Measurements from ENCODE around the gene F7.

- TF ChIP-seq CTCF (conservative IDR thresholded peaks at IDR 0.05 in 1 of 2, IDR thresholded peaks at IDR 0.05 in 1 of 2; ENCODE audit: low read depth in 1 of 2, low read length in 2 of 2) (no peak), EZH2 (IDR thresholded peaks at IDR 0.05; ENCODE audit: low read length, missing control alignments) (no peak)
These were observed 29.9 kb upstream of the F7 start for GRCh38 chr13:113075711-113076110.

Data from fibroblast of lung (primary cell).